ENCODE measurements around the gene PTPN4.

PTPN4 gene

GRCh38 chr2:119766944-119767343, 7.2 kb downstream of the PTPN4 start:
- DNase-seq: no peak
- Histone ChIP-seq H3K27me3 (no peaks in the 10 kb centered on the region), H3K4me1 (peaks cover 0 to 9% (median 0%) of the 10 kb centered on the region in 4 donors), H3K27ac (no peak overlapping the region), H3K9me3 (no peaks in the 10 kb centered on the region), H3K4me3 (no peak overlapping the region), H3K36me3 (no peaks in the 10 kb centered on the region)
- TF ChIP-seq CTCF (IDR thresholded peaks at IDR 0.05): no peak
- intact Hi-C loops (cut with DNase I; ENCODE audit: low total_unique reads): no loop called here

GRCh38 chr2:119768742-119769141, 9.0 kb downstream of the PTPN4 start:
- Histone ChIP-seq H3K27ac (no peak overlapping the region), H3K36me3 (no peaks in the 10 kb centered on the region), H3K4me1 (no peaks in the 10 kb centered on the region), H3K9me3 (no peaks in the 10 kb centered on the region), H3K27me3 (no peaks in the 10 kb centered on the region), H3K4me3 (no peak overlapping the region)
- intact Hi-C loops (cut with DNase I; ENCODE audit: low total_unique reads): no loop called here
- no peak for DNase-seq
- no peak for TF ChIP-seq CTCF (IDR thresholded peaks at IDR 0.05)

GRCh38 chr2:119769645-119770044, 9.9 kb downstream of the PTPN4 start:
- H3K36me3 ChIP-seq: no peaks in the 10 kb centered on the region
- TF ChIP-seq CTCF (IDR thresholded peaks at IDR 0.05): no peak
- no peak overlapping the region for H3K27ac ChIP-seq
- H3K4me1 ChIP-seq: no peaks in the 10 kb centered on the region
- no peak for DNase-seq
- no peaks in the 10 kb centered on the region for H3K9me3 ChIP-seq
- no peaks in the 10 kb centered on the region for H3K27me3 ChIP-seq
- intact Hi-C loops (cut with DNase I; ENCODE audit: low total_unique reads): no loop called here
- no peak overlapping the region for H3K4me3 ChIP-seq

- DNase-seq: no peak
- intact Hi-C loops (cut with DNase I; ENCODE audit: low total_unique reads): no loop called here
Measured at GRCh38 chr2:119771331-119771730, 11.6 kb downstream of the PTPN4 start.

GRCh38 chr2:119772128-119772527, 12.4 kb downstream of the PTPN4 start:
- no peaks in the 10 kb centered on the region for H3K27me3 ChIP-seq
- no peak overlapping the region for H3K4me3 ChIP-seq
- no peaks in the 10 kb centered on the region for H3K4me1 ChIP-seq
- intact Hi-C loops (cut with DNase I; ENCODE audit: low total_unique reads): no loop called here
- H3K9me3 ChIP-seq: no peaks in the 10 kb centered on the region
- TF ChIP-seq CTCF (IDR thresholded peaks at IDR 0.05): no peak
- no peak for DNase-seq
- H3K27ac ChIP-seq: no peak overlapping the region
- no peaks in the 10 kb centered on the region for H3K36me3 ChIP-seq

More at GRCh38 chr2:119771331-119771730, 11.6 kb downstream of the PTPN4 start:
- no peak overlapping the region for H3K4me3 ChIP-seq
- no peaks in the 10 kb centered on the region for H3K27me3 ChIP-seq
- H3K27ac ChIP-seq: no peak overlapping the region
- no peaks in the 10 kb centered on the region for H3K36me3 ChIP-seq
- H3K4me1 ChIP-seq: no peaks in the 10 kb centered on the region
- no peaks in the 10 kb centered on the region for H3K9me3 ChIP-seq
- TF ChIP-seq CTCF (IDR thresholded peaks at IDR 0.05): no peak

- H3K4me3 ChIP-seq: no peak overlapping the region
- no peaks in the 10 kb centered on the region for H3K9me3 ChIP-seq
- no peaks in the 10 kb centered on the region for H3K4me1 ChIP-seq
- H3K36me3 ChIP-seq: no peaks in the 10 kb centered on the region
- no peak for DNase-seq
- intact Hi-C loops (cut with DNase I; ENCODE audit: low total_unique reads): no loop called here
- H3K27ac ChIP-seq: no peak overlapping the region
- no peaks in the 10 kb centered on the region for H3K27me3 ChIP-seq
- TF ChIP-seq CTCF (IDR thresholded peaks at IDR 0.05): no peak
Measured at GRCh38 chr2:119772767-119773166, 13.0 kb downstream of the PTPN4 start.
